GM12878 (cell line): ENCODE measurements around the gene TUBB4B.

ENCODE experiments used
- CREB1 ChIP-seq: IDR thresholded peaks from 2 replicates; pipeline ENCODE4 v1.6.1; 2012; ENCODE audit warnings: low read depth, mild to moderate bottlenecking, inconsistent platforms
- CTCF ChIP-seq, 3 experiments: IDR thresholded peaks in 2 of 3; conservative IDR thresholded peaks in 1 of 3; 2 replicates each; pipeline ENCODE4 v1.5.1; 2011; ENCODE audit warnings: low read depth in 3 of 3, low read length in 3 of 3, mild to moderate bottlenecking in 3 of 3, control low read depth in 2 of 3, moderate library complexity in 2 of 3, inconsistent platforms in 1 of 3, mixed read lengths in 1 of 3; ENCODE audit not compliant: control insufficient read depth in 2 of 3, insufficient read depth in 1 of 3; ENCODE audit errors: extremely low read depth in 1 of 3
- MEF2A ChIP-seq: IDR thresholded peaks from 2 replicates; pipeline ENCODE4 v1.6.1; 2011; ENCODE audit warnings: low read depth, mild to moderate bottlenecking, low read length, moderate library complexity; ENCODE audit not compliant: insufficient read depth
- MLLT1 ChIP-seq: fragments of 450-650 bp; IDR thresholded peaks from 2 replicates; pipeline ENCODE4 v1.6.1; 2016; ENCODE audit warnings: mild to moderate bottlenecking
- MTA2 ChIP-seq: fragments of 450-650 bp; IDR thresholded peaks from 2 replicates; pipeline ENCODE4 v1.6.1; 2016; ENCODE audit warnings: low read depth, mild to moderate bottlenecking, moderate library complexity
- MYC ChIP-seq: IDR thresholded peaks from 2 replicates; pipeline ENCODE4 v1.6.1; 2011; ENCODE audit warnings: mild to moderate bottlenecking, low read length, moderate library complexity, inconsistent platforms; ENCODE audit not compliant: insufficient read depth, insufficient replicate concordance, insufficient read length, severe bottlenecking
- NFYB ChIP-seq: IDR thresholded peaks from 2 replicates; pipeline ENCODE4 v1.6.1; 2011; ENCODE audit warnings: low read depth, mild to moderate bottlenecking, low read length, improper control_type of control experiment, moderate library complexity; ENCODE audit not compliant: insufficient read depth
- PAX8 ChIP-seq: fragments of 450-650 bp; IDR thresholded peaks from 2 replicates; pipeline ENCODE4 v1.6.1; 2017; ENCODE audit warnings: mild to moderate bottlenecking, moderate library complexity
- POLR2A ChIP-seq: IDR thresholded peaks from 2 replicates; pipeline ENCODE4 v1.6.1; 2011; ENCODE audit warnings: low read depth, mild to moderate bottlenecking, low read length
- TCF12 ChIP-seq: IDR thresholded peaks from 2 replicates; pipeline ENCODE4 v1.6.1; 2011; ENCODE audit warnings: low read depth, mild to moderate bottlenecking, low read length
- YY1 ChIP-seq: IDR thresholded peaks from 2 replicates; pipeline ENCODE4 v1.6.1; 2011; ENCODE audit warnings: low read depth, mild to moderate bottlenecking, low read length

- TF ChIP-seq TCF12 (no peak), POLR2A (peak; percentile 56; the same call in 1 of the 2 replicates), PAX8 (no peak), MLLT1 (no peak), MYC (no peak), CTCF (IDR thresholded peaks at IDR 0.05 in 2 of 3, conservative IDR thresholded peaks at IDR 0.05 in 1 of 3; ENCODE audit: control insufficient read depth in 2 of 3, extremely low read depth in 1 of 3, insufficient read depth in 1 of 3, low read depth in 3 of 3, low read length in 3 of 3) (no peak), NFYB (no peak), MEF2A (no peak), YY1 (no peak), MTA2 (no peak), CREB1 (no peak)
Observed at GRCh38 chr9:137211532-137211931, 29.6 kb upstream of the TUBB4B start.
